ENCODE results near the gene ADAP1.
A peak's percentile ranks its signal among the peaks of the same experiment; 100 is the strongest.
"Not testable (repeated sequence)": the region's sequence is repeated elsewhere in the genome, so short reads cannot be mapped to it uniquely, and the experiment has no call there.

The ADAP1 gene

DNA sequence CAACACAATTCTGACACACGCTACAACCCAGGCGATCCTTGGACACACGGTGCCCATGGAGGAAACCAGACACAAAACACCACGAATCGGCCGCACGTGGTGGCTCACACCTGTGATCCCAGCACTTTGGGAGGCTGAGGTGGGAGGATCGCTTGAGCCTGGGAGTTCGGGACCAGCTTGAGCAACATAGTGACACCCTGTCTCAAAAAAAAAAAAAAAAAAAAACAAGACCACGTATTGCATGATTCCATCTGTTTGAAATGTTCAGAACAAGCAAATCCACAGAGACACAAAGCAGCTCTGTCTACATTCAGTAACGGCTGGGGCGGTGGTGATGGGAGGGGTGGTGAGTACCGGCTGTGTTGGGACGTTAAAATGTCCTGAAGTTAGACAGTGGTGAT is 25.2 kb downstream of the ADAP1 start:
- no peak overlapping the region for H3K4me3 ChIP-seq (ENCODE audit: low read depth, low read length)
- peak; percentile 33 for DNase-seq (ENCODE audit: low read depth)

DNA sequence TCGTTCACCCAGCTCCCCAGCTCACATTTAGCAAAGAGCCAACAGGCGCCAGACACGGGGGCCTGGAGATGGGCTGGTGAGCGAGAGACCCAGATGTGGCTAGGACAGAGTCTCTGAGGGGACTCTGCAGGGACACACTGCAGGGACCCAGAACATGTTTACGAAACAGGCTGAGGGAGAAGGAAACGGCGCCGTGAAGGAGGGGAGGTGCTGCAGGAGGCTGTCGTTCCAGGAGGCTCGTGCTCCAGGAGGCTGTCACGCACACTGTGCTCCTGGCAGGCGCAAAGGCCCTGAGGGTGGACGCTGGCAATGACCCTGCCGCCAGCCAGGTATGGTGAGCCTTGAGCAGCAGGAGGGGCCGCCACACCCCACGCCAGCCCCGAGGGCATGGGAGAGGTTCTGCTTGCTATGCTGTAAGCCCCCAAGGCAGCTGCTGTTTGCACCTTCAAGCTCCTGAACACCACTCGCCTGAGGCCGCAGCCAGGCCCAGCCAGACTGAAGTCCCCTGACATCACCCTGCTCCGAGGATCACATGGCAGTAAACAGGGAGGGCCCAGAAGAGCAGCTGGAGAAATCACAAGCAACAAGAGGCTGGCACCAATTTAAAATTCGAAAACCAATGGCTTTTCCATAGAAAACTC is 27.3 kb downstream of the ADAP1 start:
- no peak for DNase-seq (ENCODE audit: low read depth)

DNA sequence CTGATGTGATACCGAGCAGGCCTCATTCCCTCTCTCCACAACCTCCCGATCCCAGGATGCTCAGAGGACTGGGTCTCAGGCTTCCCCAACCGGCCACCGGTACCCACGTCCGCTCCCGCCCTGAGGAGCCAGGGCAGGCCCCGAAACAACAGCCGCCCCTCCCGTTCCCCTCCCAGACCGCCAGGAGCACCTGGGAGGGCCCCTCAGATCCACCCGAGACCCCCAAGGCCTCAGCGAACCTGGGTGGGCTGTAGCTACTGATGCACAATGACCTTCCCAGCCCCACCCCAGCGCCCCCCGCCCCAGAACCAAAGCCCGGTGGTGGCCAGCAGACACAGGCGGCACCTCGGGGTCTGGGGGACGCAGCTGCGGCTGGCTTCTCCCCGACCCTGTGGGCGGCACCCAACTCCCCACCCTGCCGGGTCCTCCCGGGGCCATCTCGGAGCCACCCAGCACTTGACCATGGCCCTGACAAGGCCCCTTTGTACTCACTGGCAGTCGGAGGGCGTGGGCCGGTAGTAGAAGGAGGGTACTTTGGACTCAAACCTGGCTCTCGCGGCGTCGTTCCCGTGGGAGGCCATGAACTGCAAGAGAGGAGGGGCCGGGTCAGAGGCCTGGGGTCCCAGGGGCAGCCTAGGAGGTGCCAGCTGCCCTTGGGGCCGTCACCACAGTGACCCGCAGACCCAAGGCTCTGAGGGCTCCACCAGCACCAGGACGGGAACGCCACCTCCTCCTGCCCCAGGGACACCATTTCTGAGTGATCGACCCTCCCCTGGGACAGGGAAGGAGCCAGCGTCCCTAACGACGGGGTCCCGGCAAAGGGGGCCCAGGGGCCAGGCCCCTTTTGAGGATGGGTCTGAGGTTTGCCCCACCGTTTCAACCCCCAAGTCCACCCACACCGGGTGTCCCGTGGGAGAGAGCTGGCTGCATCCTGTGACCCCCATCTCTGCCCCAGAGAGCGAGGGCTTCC is 28.1 kb downstream of the ADAP1 start:
- DNase-seq (ENCODE audit: low read depth): no peak

More for the DNA sequence above, 27.3 kb downstream of the ADAP1 start:
- H3K4me3 ChIP-seq (ENCODE audit: low read depth, low read length): no peak overlapping the region

GRCh38 chr7:925601-926000 is 28.9 kb downstream of the ADAP1 start:
- no peak overlapping the region for H3K4me3 ChIP-seq (ENCODE audit: low read depth, low read length)
- DNase-seq (ENCODE audit: low read depth): no peak

More for the DNA sequence above, 28.1 kb downstream of the ADAP1 start:
- H3K4me3 ChIP-seq (ENCODE audit: low read depth, low read length): no peak overlapping the region

DNA sequence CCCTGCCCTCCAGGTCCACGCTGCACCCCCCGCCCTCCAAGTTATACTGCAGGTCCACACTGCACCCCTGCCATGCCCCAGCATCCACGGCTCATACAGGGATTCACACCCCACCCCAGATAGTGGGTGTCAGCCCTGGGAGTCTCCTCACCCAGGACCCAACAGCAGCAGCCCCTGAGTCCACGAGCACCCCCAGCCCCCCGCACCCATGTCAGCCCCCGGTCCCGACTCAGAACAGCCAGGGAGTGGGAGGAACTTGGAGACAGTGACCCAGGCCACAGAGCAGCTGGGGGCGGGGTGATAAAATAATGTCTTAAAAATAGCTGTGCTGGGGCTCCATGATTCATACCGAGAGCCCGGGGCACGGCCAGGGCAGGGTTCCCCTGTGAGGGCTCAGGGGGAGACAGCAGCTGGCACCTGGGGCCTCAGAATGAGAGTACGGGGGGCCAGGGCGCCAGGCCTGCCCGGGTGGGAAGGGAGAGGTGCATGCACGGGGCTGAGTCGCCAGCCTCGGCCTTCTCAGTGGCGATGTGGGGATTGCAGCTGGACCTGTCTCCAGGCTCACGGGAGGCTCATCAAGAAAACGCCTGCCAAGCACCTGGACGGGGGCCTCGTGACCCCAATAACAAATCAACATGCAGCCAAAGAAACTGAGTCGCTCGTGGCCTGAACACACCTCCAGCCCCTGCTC is 29.8 kb downstream of the ADAP1 start:
- no peak overlapping the region for H3K4me3 ChIP-seq (ENCODE audit: low read depth, low read length)
- DNase-seq (ENCODE audit: low read depth): no peak

DNA sequence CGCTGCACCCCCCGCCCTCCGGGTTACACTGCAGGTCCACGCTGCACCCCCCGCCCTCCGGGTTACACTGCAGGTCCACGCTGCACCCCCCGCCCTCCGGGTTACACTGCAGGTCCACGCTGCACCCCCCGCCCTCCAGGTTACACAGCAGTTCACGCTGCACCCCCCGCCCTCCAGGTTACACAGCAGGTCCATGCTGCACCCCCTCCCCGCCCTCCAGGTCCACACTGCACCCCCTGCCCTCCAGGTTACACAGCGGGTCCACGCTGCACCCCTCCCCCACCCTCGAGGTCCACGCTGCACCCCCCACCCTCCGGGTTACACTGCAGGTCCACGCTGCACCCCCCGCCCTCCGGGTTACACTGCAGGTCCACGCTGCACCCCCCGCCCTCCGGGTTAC is 30.4 kb downstream of the ADAP1 start:
- not testable (repeated sequence) for H3K4me3 ChIP-seq (ENCODE audit: low read depth, low read length)

DNA sequence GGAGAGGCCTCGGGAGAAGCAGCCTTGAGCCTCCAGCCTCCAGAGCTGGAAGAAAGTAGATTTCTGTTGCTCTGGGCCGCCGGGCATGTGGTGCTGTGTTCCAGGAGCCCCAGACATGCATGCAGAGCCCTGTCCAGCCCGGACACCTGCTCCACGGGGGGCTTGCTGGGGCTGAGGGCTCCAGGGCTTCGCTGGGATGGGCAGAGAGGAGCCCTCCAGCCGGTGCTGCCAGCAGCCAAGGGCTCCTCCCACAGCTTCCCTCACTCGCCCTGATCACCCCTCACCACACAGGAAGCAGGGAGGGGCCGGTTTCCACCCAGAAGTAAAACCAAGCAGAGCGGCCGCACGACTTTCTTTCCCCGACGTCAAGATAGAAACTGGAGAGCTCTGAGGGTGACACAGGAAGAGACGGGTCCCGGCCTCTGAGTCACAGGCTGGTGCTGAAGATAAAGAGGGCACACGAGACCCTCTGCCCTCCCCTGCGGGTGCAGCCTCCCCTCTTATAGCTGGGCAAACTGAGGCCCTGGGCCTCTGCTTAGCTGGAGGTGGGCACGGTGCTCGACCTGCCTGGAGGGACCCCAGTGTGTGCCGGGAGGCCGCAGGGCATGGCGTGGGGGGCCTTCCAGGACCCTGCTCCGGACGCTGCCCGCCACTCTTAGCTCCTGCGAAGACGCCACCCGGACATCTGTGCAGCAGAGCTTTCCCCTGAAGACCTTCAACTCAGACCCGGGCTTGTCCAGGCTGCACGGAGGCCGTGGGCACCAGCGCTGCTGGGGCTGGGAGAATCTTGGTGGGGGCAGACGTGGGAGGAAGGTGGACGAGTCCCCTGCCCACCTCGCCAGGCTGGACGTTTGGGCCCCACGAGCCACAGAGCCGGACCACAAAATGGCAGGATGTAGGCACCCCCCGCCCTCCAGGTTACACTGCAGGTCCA is 31.1 kb downstream of the ADAP1 start:
- DNase-seq (ENCODE audit: low read depth): no peak
- no peak overlapping the region for H3K4me3 ChIP-seq (ENCODE audit: low read depth, low read length)

More for the DNA sequence above, 30.4 kb downstream of the ADAP1 start:
- not testable (repeated sequence) for DNase-seq (ENCODE audit: low read depth)

DNA sequence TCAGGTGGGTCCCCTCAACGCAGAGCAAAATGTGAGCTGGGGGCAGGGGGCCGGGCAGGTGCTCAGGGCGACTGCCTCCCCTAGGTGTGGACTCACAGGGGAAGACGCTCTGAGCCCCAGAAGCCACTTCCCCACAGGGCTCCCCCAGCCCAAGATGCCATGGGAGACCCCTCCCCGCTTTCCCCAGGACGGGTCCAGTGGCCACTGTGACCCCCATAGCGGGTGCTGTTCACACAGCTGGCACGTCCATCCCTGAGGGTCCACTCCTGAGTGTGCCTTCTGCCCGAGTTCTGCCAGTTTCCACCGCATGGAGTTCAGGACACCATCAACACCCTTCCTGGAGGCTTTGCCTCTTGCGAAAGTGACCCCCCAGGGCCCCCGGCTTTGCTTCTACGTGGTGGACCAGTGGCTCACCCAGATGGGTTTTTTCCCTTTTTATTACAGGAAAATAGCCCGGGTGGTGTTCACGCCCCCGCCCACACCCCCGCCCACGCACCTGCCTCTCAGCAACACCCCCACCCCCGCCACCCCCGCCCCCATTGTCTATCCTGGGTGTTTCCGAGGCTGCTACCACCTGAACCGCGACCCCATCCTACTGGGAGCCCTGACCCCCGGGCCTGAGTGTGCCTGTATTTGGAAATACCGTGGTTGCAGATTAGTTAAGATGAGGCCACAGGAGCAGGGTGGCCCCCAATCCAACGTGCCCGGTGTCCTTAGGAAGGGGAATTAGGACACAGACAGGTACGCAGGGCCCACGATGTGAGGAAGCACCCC is 32.0 kb downstream of the ADAP1 start:
- no peak overlapping the region for H3K4me3 ChIP-seq (ENCODE audit: low read depth, low read length)
- no peak for DNase-seq (ENCODE audit: low read depth)

- DNase-seq (ENCODE audit: low read depth): no peak
- no peak overlapping the region for H3K4me3 ChIP-seq (ENCODE audit: low read depth, low read length)
Measured at GRCh38 chr7:921581-922333, 32.7 kb downstream of the ADAP1 start.

DNA sequence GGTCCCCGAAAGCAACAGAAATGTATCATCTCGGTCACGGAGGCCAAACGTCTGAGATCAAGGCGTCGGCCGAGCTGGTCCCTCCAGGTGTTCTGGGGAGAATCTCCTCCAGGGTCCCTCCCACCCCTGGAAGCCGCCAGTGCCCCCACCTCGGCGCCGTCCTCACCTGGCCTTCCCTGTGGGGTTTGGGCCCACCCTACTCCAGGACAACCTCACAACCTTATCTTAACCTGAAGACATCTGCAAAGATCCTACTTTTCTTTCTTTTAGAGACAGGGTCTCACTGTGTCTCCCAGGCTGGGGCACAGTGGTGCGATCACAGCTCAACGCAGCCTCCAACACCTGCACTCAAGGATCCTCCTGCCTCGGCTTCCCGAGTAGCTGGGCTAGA is 33.4 kb downstream of the ADAP1 start:
- no peak overlapping the region for H3K4me3 ChIP-seq (ENCODE audit: low read depth, low read length)
- no peak for DNase-seq (ENCODE audit: low read depth)

DNA sequence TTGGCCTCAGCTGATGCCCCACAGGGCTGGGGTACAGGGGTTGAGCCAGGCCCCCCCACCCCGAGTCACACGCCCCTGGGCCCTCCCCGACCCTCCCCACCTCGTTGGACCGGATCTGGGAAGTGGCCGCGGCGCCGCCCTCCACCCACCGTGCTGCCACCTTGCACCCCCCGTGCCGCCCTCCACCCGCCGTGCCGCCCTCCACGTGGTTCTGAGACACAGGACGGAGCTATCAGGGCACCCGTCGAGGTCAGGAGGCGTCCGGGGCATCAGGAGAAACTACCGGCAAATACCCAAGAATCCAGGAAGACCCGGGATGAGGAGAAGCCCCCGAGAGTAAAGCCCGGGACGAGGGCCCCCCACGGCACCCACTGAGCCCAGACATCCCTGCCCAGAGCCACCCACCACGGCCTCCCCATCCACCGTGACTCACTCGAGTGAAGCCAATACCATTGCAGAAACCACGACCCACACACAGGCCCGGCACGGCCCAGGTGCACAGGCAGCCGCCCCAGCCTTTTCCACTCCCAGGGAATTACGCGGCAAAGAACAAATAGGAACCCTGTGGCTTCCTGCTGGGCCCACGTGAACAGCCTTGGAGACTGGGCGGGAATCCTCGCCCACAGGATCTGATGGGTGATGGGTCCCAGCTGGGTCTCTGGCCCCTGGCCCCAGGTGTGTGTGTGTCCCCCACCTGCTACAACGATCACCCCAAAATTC is 34.0 kb downstream of the ADAP1 start:
- DNase-seq (ENCODE audit: low read depth): no peak
- H3K4me3 ChIP-seq (ENCODE audit: low read depth, low read length): no peak overlapping the region

- no peak for DNase-seq (ENCODE audit: low read depth)
- H3K4me3 ChIP-seq (ENCODE audit: low read depth, low read length): no peak overlapping the region
Measured at GRCh38 chr7:919924-920341, 34.5 kb downstream of the ADAP1 start.

- DNase-seq (ENCODE audit: low read depth): no peak
- H3K4me3 ChIP-seq (ENCODE audit: low read depth, low read length): no peak overlapping the region
Measured at GRCh38 chr7:919114-919442, 35.4 kb downstream of the ADAP1 start.

DNA sequence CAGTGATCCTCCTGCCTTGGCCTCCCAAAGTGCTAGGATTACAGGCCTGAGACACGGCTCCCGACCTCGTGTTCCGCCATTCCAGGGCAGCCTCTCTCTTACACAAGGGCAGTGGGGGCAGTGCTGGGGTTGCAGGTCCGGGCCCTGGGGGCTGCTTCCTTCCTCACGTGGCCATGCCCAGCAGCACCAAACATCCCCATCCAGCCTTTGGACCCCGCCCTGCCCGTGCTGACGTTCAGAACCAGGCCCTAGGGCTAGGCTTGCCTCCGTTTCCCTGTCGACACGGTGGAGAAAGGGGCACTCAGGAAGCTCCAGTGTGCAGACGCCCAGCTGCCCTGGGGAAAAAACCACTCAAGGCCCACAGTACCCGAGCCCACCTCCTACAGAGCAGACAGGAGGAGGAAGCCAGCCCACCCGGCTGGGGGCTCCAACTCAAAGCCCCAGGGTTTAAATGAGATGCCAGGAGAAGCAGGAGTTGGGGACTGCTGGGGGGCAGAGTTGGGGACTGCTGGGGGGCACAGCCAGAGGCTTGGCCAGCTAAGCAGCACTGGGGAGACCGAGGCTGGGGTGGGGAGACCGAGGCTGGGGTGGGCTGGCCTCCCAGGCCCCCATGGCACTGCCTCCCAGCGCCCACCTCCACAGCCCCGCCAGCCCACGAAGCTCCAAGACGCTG is 35.9 kb downstream of the ADAP1 start:
- H3K4me3 ChIP-seq (ENCODE audit: low read depth, low read length): no peak overlapping the region
- DNase-seq (ENCODE audit: low read depth): no peak

- no peak overlapping the region for H3K4me3 ChIP-seq (ENCODE audit: low read depth, low read length)
- no peak for DNase-seq (ENCODE audit: low read depth)
Measured at GRCh38 chr7:918118-918425, 36.4 kb downstream of the ADAP1 start.

DNA sequence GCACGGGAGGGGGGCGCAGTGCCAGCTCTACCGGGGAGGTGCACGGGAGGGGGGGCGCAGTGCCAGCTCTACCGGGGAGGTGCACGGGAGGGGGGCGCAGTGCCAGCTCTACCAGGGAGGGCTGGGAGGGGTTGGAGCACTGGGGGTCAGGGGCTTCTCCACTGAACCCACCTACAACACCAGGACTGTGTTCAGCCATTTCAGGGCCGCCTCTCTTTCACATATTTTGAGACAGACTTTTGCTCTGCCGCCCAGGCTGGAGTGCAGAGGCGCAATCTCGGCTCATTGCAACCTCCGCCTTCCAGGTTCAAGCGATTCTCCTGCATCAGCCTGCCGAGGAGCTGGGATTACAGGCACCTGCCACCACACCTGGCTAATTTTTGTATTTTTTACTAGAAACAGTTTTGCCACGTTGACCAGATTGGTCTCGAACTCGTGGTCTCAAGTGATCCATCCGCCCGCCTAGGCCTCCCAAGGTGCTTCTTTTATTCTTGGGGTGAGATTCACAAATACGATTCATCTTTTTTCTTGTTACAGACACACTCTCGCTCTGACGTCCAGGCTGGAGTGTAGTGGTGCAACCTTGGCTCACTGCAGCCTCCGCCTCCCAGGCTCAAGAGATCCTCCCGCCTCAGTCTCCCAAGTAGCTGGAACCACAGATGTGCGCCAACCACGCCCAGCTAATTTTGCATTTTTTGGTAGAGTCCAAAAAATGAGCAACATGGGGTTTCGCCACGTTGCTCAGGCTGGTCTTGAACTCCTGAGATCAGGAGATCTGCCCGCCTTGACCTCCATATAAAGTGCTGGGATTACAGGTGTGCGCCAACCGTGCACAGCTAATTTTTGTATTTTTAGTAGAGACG is 37.0 kb downstream of the ADAP1 start:
- H3K4me3 ChIP-seq (ENCODE audit: low read depth, low read length): no peak overlapping the region
- DNase-seq (ENCODE audit: low read depth): no peak

Data from skeletal muscle cell (primary cell).